SK-N-SH (cell line): ENCODE data around the gene MRPL46. TPM values are rescaled to one million over a fixed set of nuclear protein-coding genes. Genes with fewer than 3 reads are reported as not detected.
A peak's percentile ranks its signal among the peaks of the same experiment; 100 is the strongest.

Experiments used
- CTCF ChIA-PET: fragments of 300-600, 350-600 bp; formaldehyde crosslinking; extraction: SDS; loops from one replicate; lab custom pipeline; 2021; lab: Yijun Ruan, JAX
- POLR2A ChIA-PET: fragments of 350-600 bp; sonication (Branson Sonifier 250); formaldehyde crosslinking; extraction: SDS; loops from one replicate; lab custom pipeline; 2020; ENCODE audit warnings: antibody characterized with exemption, inconsistent platforms; lab: Yijun Ruan, JAX
- DNase-seq: peaks from one replicate; pipeline ENCODE4 v3.0.0; 2012
- H2AFZ ChIP-seq: fragments of 200-600 bp; sonication (generic); 2 replicates; pipeline ENCODE4 v1.8.1; 2016; ENCODE audit warnings: antibody characterized with exemption, mild to moderate bottlenecking, low read depth
- H3F3A ChIP-seq: fragments of 200-600 bp; sonication (generic); replicated peaks from 2 replicates; pipeline ENCODE3; 2016; ENCODE audit warnings: antibody characterized with exemption, mild to moderate bottlenecking; ENCODE audit not compliant: insufficient read depth
- H3K27ac ChIP-seq, 2 experiments: fragments of 200-500 bp in 1 of 2; fragments of 200-600 bp in 1 of 2; sonication (Bioruptor generic) in 1 of 2; sonication (generic), shearing (Covaris generic) in 1 of 2; 2 replicates each; pipeline versions ENCODE4 v1.5.1 to v1.6.1; 2014 to 2016; ENCODE audit warnings: low read depth in 2 of 2, inconsistent platforms in 1 of 2, low read length in 1 of 2, mild to moderate bottlenecking in 1 of 2, mixed read lengths in 1 of 2
- H3K27me3 ChIP-seq: fragments of 200-600 bp; sonication (generic), shearing (Covaris generic); 2 replicates; pipeline ENCODE4 v1.6.1; 2016; ENCODE audit warnings: mixed run types; ENCODE audit not compliant: insufficient read depth
- H3K36me3 ChIP-seq, 2 experiments: fragments of 200-500 bp in 1 of 2; fragments of 200-600 bp in 1 of 2; sonication (Bioruptor generic) in 1 of 2; sonication (generic) in 1 of 2; replicated peaks in 1 of 2; 2 replicates each; pipeline versions ENCODE3 to v1.5.1; 2014 to 2016; ENCODE audit warnings: low read length in 1 of 2, mild to moderate bottlenecking in 1 of 2; ENCODE audit not compliant: insufficient read depth in 2 of 2, control insufficient read depth in 1 of 2
- H3K4me1 ChIP-seq, 2 experiments: fragments of 200-500 bp in 1 of 2; fragments of 200-600 bp in 1 of 2; sonication (Bioruptor generic) in 1 of 2; sonication (generic), shearing (Covaris generic) in 1 of 2; 2 replicates each; pipeline versions ENCODE4 v1.5.1 to v1.6.1; 2014 to 2016; ENCODE audit warnings: low read depth in 1 of 2, low read length in 1 of 2, mixed run types in 1 of 2; ENCODE audit not compliant: insufficient read depth in 2 of 2, control insufficient read depth in 1 of 2
- H3K4me2 ChIP-seq: fragments of 200-600 bp; sonication (generic), shearing (Covaris generic); 2 replicates; pipeline ENCODE4 v1.6.1; 2017; ENCODE audit warnings: mixed run types
- H3K4me3 ChIP-seq, 2 experiments: fragments of 200-500 bp in 1 of 2; fragments of 200-600 bp in 1 of 2; sonication (Bioruptor generic) in 1 of 2; sonication (generic), shearing (Covaris generic) in 1 of 2; 2 replicates each; pipeline versions ENCODE4 v1.5.1 to v1.8.1; 2014 to 2016; ENCODE audit warnings: low read depth in 2 of 2, inconsistent platforms in 1 of 2, low read length in 1 of 2, mild to moderate bottlenecking in 1 of 2, mixed read lengths in 1 of 2, moderate library complexity in 1 of 2
- H3K79me2 ChIP-seq: fragments of 200-600 bp; sonication (generic); 2 replicates; pipeline ENCODE4 v1.8.1; 2017; ENCODE audit warnings: mild to moderate bottlenecking; ENCODE audit not compliant: insufficient read depth
- H3K9ac ChIP-seq: fragments of 200-600 bp; sonication (generic); 2 replicates; pipeline ENCODE4 v1.6.1; 2017; ENCODE audit warnings: mixed run types
- H3K9me2 ChIP-seq: fragments of 200-600 bp; sonication (generic); 2 replicates; pipeline ENCODE4 v1.6.1; 2017; ENCODE audit warnings: mixed run types
- H3K9me3 ChIP-seq: fragments of 200-600 bp; sonication (generic); 2 replicates; pipeline ENCODE4 v1.6.1; 2017; ENCODE audit warnings: mixed run types, mild to moderate bottlenecking, moderate library complexity
- H4K20me1 ChIP-seq: fragments of 200-600 bp; sonication (generic); 2 replicates; pipeline ENCODE4 v1.6.1; 2017; ENCODE audit warnings: mild to moderate bottlenecking, mixed run types; ENCODE audit not compliant: insufficient read depth
- ELF1 ChIP-seq: IDR thresholded peaks from 2 replicates; pipeline ENCODE4 v1.4.0; 2012
- EP300 ChIP-seq, 2 experiments: IDR thresholded peaks; 2 replicates each; pipeline versions ENCODE4 v1.4.0 to v1.6.1; 2012; ENCODE audit warnings: borderline replicate concordance in 1 of 2, low read depth in 1 of 2, low read length in 1 of 2
- EZH2phosphoT487 ChIP-seq: fragments of 200-600 bp; sonication (generic); IDR thresholded peaks from 2 replicates; pipeline ENCODE4 v1.6.1; 2017; ENCODE audit warnings: low read depth, mixed run types, mild to moderate bottlenecking, antibody characterized with exemption, moderate library complexity, borderline replicate concordance
- FOSL2 ChIP-seq: IDR thresholded peaks from 2 replicates; pipeline ENCODE4 v1.4.0; 2012; ENCODE audit warnings: low read depth, mild to moderate bottlenecking, moderate library complexity, borderline replicate concordance
- GABPA ChIP-seq: IDR thresholded peaks from 2 replicates; pipeline ENCODE4 v1.4.0; 2012; ENCODE audit warnings: low read depth, mild to moderate bottlenecking
- IRF3 ChIP-seq: fragments of 150-350 bp; IDR thresholded peaks from 2 replicates; pipeline ENCODE4 v1.6.1; 2016; ENCODE audit warnings: mild to moderate bottlenecking, low read depth, low read length
- JUND ChIP-seq: IDR thresholded peaks from 2 replicates; pipeline ENCODE4 v1.4.0; 2012
- MXI1 ChIP-seq: IDR thresholded peaks from 2 replicates; pipeline ENCODE4 v1.6.1; 2012; ENCODE audit warnings: mild to moderate bottlenecking, low read depth, low read length, improper control_type of control experiment
- NRF1 ChIP-seq: IDR thresholded peaks from 2 replicates; pipeline ENCODE4 v1.6.1; 2012; ENCODE audit warnings: low read depth, mild to moderate bottlenecking, low read length
- PBX3 ChIP-seq: IDR thresholded peaks from 2 replicates; pipeline ENCODE4; 2012
- POLR2AphosphoS5 ChIP-seq: IDR thresholded peaks from 2 replicates; pipeline ENCODE4 v1.6.1; 2012; ENCODE audit warnings: low read depth, low read length
- RAD21 ChIP-seq: IDR thresholded peaks from 2 replicates; pipeline ENCODE4 v1.6.1; 2012; ENCODE audit warnings: mild to moderate bottlenecking, low read length
- SMC3 ChIP-seq: IDR thresholded peaks from 2 replicates; pipeline ENCODE4 v1.6.1; 2012; ENCODE audit warnings: low read depth, low read length, improper control_type of control experiment
- USF2 ChIP-seq: fragments of 150-350 bp; IDR thresholded peaks from 2 replicates; pipeline ENCODE4 v1.6.1; 2017; ENCODE audit warnings: antibody characterized with exemption, low read length, low read depth, borderline replicate concordance
- WGBS: methylation state at CpG from one replicate; pipeline ENCODE4 v1.1.6; 2017; ENCODE audit warnings: low lambda C conversion rate; 5-methylcytosine and 5-hydroxymethylcytosine counted together
- polyA plus RNA-seq, 3 experiments: library from polyadenylated mRNA; depleted of rRNA; stranded (reverse); fragments of >200 nt; gene quantifications; 2 replicates each; pipeline ENCODE4 v1.2.3, GENCODE V29; 2012
- TF ChIP-seq, protein P1 (sequence below): IDR thresholded peaks from 2 replicates; pipeline ENCODE4 v1.6.1; 2012; ENCODE audit warnings: mild to moderate bottlenecking, low read depth, low read length, moderate library complexity
- TF ChIP-seq, protein P2 (sequence below): fragments of 200-600 bp; sonication (generic); IDR thresholded peaks from 2 replicates; pipeline ENCODE4 v1.6.1; 2017; ENCODE audit warnings: antibody characterized with exemption, mild to moderate bottlenecking, moderate library complexity
- TF ChIP-seq, protein P3 (sequence below): IDR thresholded peaks from 2 replicates; pipeline ENCODE4 v1.4.0; 2012; ENCODE audit warnings: low read depth, borderline replicate concordance

Gene MRPL46
- polyA plus RNA-seq, 1 of the 3 experiments (the other 2 are of a cell fraction), result 33.8 TPM

DNA sequence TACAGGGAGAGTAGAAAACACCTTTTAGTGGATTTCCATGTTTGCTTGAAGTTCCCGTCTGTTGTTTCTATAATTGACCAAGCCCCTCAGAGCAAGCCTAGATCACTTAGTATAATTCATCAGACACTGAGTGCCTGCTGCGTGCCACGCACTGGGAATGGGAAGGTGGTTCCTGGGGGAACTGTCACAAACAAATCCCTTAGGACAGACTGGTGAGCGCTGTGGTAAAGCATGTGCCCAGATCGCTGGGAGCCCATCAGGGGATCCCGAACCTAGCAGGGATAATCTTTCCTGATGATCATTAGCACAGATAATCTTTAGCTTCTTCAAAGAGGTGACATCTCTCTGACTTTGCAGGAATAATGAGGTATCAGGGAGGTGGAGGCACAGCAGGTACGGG is 9.9 kb upstream of the MRPL46 start:
- H3K9me2 ChIP-seq, result no peaks in the 10 kb centered on the region
- peaks cover 14 to 36% of the 10 kb centered on the region in 2 experiments for H3K36me3 ChIP-seq
- POLR2A ChIA-PET, result no interaction called here
- H3K9me3 ChIP-seq, result no peaks in the 10 kb centered on the region
- 94% methylated on average over 5 of the region's 7 CpGs for WGBS
- no peak overlapping the region for H3K27ac ChIP-seq
- no peak for DNase-seq
- peaks cover 0 to 3% of the 10 kb centered on the region in 2 experiments; a peak in 1 of 4 replicates for H3K4me1 ChIP-seq
- H3F3A ChIP-seq, result peaks cover 3% of the 10 kb centered on the region
- no peak overlapping the region for H3K9ac ChIP-seq
- CTCF ChIA-PET, result interaction anchor here (0.6 to 4.7 kb wide), 27 partner anchors 8 to 415 kb away, joined by 3 to 44 read pairs (median 4); partner anchors contain the start of genes MRPL46 and MRPS11
- no peak overlapping the region for H3K4me3 ChIP-seq
- no peaks in the 10 kb centered on the region for H3K27me3 ChIP-seq
- H3K79me2 ChIP-seq, result 0 out of 2 replicates have a peak, but pooled peaks cover 5% of the 10 kb centered on the region
- no peaks in the 10 kb centered on the region for H4K20me1 ChIP-seq
- no peak overlapping the region for H2AFZ ChIP-seq
- no peak for TF ChIP-seq JUND
- no peak for TF ChIP-seq NRF1
- TF ChIP-seq EZH2phosphoT487, result no peak
- TF ChIP-seq GABPA, result no peak
- no peak overlapping the region for H3K4me2 ChIP-seq

GRCh38 chr15:88476635-88477060 is 9.5 kb upstream of the MRPL46 start:
- H3K4me3 ChIP-seq, result no peak overlapping the region; a peak in 1 of 4 replicates
- H3K9me2 ChIP-seq, result no peaks in the 10 kb centered on the region
- H4K20me1 ChIP-seq, result no peaks in the 10 kb centered on the region
- no peak overlapping the region for H3K9ac ChIP-seq
- H3K27ac ChIP-seq, result no peak overlapping the region; a peak in 1 of 4 replicates
- no peak overlapping the region for H3K4me2 ChIP-seq
- peaks cover 3% of the 10 kb centered on the region for H3F3A ChIP-seq
- peak; percentile 74 for DNase-seq
- H3K9me3 ChIP-seq, result no peaks in the 10 kb centered on the region
- WGBS, result 74% methylated on average over 8 of the region's 8 CpGs
- ChIA-PET CTCF (interaction anchor here (0.6 to 4.7 kb wide), 27 partner anchors 8 to 415 kb away, joined by 3 to 44 read pairs (median 4); partner anchors contain the start of genes MRPL46 and MRPS11), POLR2A (no interaction called here)
- H3K36me3 ChIP-seq, result peaks cover 14 to 38% of the 10 kb centered on the region in 2 experiments
- H3K4me1 ChIP-seq, result peaks cover 0 to 3% of the 10 kb centered on the region in 2 experiments; a peak in 1 of 4 replicates
- H3K27me3 ChIP-seq, result no peaks in the 10 kb centered on the region
- 0 out of 2 replicates have a peak, but pooled peaks cover 5% of the 10 kb centered on the region for H3K79me2 ChIP-seq
- H2AFZ ChIP-seq, result no peak overlapping the region
- TF ChIP-seq NRF1, result no peak
- TF ChIP-seq, protein P1, sequence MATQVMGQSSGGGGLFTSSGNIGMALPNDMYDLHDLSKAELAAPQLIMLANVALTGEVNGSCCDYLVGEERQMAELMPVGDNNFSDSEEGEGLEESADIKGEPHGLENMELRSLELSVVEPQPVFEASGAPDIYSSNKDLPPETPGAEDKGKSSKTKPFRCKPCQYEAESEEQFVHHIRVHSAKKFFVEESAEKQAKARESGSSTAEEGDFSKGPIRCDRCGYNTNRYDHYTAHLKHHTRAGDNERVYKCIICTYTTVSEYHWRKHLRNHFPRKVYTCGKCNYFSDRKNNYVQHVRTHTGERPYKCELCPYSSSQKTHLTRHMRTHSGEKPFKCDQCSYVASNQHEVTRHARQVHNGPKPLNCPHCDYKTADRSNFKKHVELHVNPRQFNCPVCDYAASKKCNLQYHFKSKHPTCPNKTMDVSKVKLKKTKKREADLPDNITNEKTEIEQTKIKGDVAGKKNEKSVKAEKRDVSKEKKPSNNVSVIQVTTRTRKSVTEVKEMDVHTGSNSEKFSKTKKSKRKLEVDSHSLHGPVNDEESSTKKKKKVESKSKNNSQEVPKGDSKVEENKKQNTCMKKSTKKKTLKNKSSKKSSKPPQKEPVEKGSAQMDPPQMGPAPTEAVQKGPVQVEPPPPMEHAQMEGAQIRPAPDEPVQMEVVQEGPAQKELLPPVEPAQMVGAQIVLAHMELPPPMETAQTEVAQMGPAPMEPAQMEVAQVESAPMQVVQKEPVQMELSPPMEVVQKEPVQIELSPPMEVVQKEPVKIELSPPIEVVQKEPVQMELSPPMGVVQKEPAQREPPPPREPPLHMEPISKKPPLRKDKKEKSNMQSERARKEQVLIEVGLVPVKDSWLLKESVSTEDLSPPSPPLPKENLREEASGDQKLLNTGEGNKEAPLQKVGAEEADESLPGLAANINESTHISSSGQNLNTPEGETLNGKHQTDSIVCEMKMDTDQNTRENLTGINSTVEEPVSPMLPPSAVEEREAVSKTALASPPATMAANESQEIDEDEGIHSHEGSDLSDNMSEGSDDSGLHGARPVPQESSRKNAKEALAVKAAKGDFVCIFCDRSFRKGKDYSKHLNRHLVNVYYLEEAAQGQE, result no peak
- TF ChIP-seq MXI1, result peak; percentile 83; the same call in 1 of the 2 replicates
- no peak for TF ChIP-seq IRF3
- TF ChIP-seq ELF1, result no peak
- TF ChIP-seq USF2, result peak; percentile 14; the same call in 1 of the 2 replicates
- no peak for TF ChIP-seq FOSL2
- TF ChIP-seq PBX3, result no peak
- peak; percentile 68; the same call in 1 of the 2 replicates for TF ChIP-seq SMC3
- no peak for TF ChIP-seq EP300 (IDR thresholded peaks at IDR 0.05; ENCODE audit: borderline replicate concordance in 1 of 2, low read depth in 1 of 2, low read length in 1 of 2)
- TF ChIP-seq RAD21, result peak; percentile 90
- TF ChIP-seq, protein P2, sequence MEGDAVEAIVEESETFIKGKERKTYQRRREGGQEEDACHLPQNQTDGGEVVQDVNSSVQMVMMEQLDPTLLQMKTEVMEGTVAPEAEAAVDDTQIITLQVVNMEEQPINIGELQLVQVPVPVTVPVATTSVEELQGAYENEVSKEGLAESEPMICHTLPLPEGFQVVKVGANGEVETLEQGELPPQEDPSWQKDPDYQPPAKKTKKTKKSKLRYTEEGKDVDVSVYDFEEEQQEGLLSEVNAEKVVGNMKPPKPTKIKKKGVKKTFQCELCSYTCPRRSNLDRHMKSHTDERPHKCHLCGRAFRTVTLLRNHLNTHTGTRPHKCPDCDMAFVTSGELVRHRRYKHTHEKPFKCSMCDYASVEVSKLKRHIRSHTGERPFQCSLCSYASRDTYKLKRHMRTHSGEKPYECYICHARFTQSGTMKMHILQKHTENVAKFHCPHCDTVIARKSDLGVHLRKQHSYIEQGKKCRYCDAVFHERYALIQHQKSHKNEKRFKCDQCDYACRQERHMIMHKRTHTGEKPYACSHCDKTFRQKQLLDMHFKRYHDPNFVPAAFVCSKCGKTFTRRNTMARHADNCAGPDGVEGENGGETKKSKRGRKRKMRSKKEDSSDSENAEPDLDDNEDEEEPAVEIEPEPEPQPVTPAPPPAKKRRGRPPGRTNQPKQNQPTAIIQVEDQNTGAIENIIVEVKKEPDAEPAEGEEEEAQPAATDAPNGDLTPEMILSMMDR, result peak; percentile 63
- TF ChIP-seq, protein P3, sequence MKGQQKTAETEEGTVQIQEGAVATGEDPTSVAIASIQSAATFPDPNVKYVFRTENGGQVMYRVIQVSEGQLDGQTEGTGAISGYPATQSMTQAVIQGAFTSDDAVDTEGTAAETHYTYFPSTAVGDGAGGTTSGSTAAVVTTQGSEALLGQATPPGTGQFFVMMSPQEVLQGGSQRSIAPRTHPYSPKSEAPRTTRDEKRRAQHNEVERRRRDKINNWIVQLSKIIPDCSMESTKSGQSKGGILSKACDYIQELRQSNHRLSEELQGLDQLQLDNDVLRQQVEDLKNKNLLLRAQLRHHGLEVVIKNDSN, result peak; percentile 74; the same call in 1 of the 2 replicates
- no peak for TF ChIP-seq POLR2AphosphoS5
